K562 (cell line): ENCODE measurements around the gene PTPRU. TPM values are rescaled to one million over a fixed set of nuclear protein-coding genes. Genes with fewer than 3 reads are reported as not detected.

Source experiments
- ARID1B ChIP-seq: fragments of 450-650 bp; IDR thresholded peaks from 2 replicates; pipeline ENCODE4 v1.6.1; 2016; ENCODE audit warnings: antibody characterized with exemption, mild to moderate bottlenecking, inconsistent platforms
- EZH2 ChIP-seq: IDR thresholded peaks from 2 replicates; pipeline ENCODE4 v1.6.1; 2012; ENCODE audit warnings: low read depth, mild to moderate bottlenecking, inconsistent platforms, low read length, borderline replicate concordance
- FOXK1 ChIP-seq: sonication (generic); formaldehyde crosslinking; IDR thresholded peaks from 2 replicates; pipeline ENCODE4 v1.8.0; 2022; ENCODE audit warnings: missing genetic modification reagents, mild to moderate bottlenecking, borderline replicate concordance
- GATAD2B ChIP-seq: fragments of 450-650 bp; IDR thresholded peaks from 2 replicates; pipeline ENCODE4 v1.6.1; 2017; ENCODE audit warnings: mild to moderate bottlenecking, borderline replicate concordance
- GTF2A2 ChIP-seq: IDR thresholded peaks from 2 replicates; pipeline ENCODE4 v1.6.1; 2016; ENCODE audit warnings: mild to moderate bottlenecking, missing genetic modification characterization, missing compliant biosample characterization
- HOXB6 ChIP-seq: fragments of 250-450 bp; sonication (Bioruptor Pico); IDR thresholded peaks from 2 replicates; pipeline ENCODE4 v1.5.1; 2022; ENCODE audit warnings: mild to moderate bottlenecking, borderline replicate concordance
- KLF6 ChIP-seq: fragments of 250-450 bp; sonication (Bioruptor Pico); IDR thresholded peaks from 2 replicates; pipeline ENCODE4 v1.4.0; 2020; ENCODE audit warnings: mild to moderate bottlenecking, moderate library complexity, borderline replicate concordance
- L3MBTL2 ChIP-seq: fragments of 450-650 bp; IDR thresholded peaks from 2 replicates; pipeline ENCODE4 v1.6.1; 2016; ENCODE audit warnings: mild to moderate bottlenecking, moderate library complexity
- LCOR ChIP-seq: sonication (generic); formaldehyde crosslinking; IDR thresholded peaks from 2 replicates; pipeline ENCODE4 v1.8.0; 2022; ENCODE audit warnings: mild to moderate bottlenecking, missing genetic modification reagents
- MTA1 ChIP-seq: fragments of 450-650 bp; IDR thresholded peaks from 2 replicates; pipeline ENCODE4 v1.6.1; 2017; ENCODE audit warnings: borderline replicate concordance
- PHF8 ChIP-seq: fragments of 200-600 bp; sonication (generic); IDR thresholded peaks from 2 replicates; pipeline ENCODE4 v1.6.1; 2012; ENCODE audit warnings: mixed run types, mild to moderate bottlenecking, inconsistent platforms, low read length, moderate library complexity, borderline replicate concordance
- PML ChIP-seq: IDR thresholded peaks from 2 replicates; pipeline ENCODE4 v1.6.1; 2012; ENCODE audit warnings: low read length, inconsistent platforms
- POLR2B ChIP-seq: fragments of 450-650 bp; IDR thresholded peaks from 2 replicates; pipeline ENCODE4 v1.6.1; 2018; ENCODE audit warnings: low read depth; ENCODE audit not compliant: partially characterized antibody
- PYGO2 ChIP-seq: fragments of 450-650 bp; IDR thresholded peaks from 2 replicates; pipeline ENCODE4 v1.6.1; 2016; ENCODE audit warnings: mild to moderate bottlenecking, missing genetic modification characterization, moderate library complexity, missing compliant biosample characterization
- SMARCA4 ChIP-seq: fragments of 450-650 bp; IDR thresholded peaks from 2 replicates; pipeline ENCODE4 v1.6.1; 2016
- SMARCB1 ChIP-seq: IDR thresholded peaks from 2 replicates; pipeline ENCODE4 v1.6.1; 2011; ENCODE audit warnings: improper control_type of control experiment, low read depth; ENCODE audit not compliant: insufficient read length
- SP1 ChIP-seq: sonication (generic); formaldehyde crosslinking; IDR thresholded peaks from 2 replicates; pipeline ENCODE4 v1.8.1; 2022; ENCODE audit warnings: mild to moderate bottlenecking, missing genetic modification reagents
- SP2 ChIP-seq: IDR thresholded peaks from 2 replicates; pipeline ENCODE4 v1.6.1; 2011; ENCODE audit warnings: mild to moderate bottlenecking, low read depth, low read length, moderate library complexity; ENCODE audit not compliant: poor library complexity, severe bottlenecking; ENCODE audit errors: extremely low read depth
- SRSF7 ChIP-seq: fragments of 200-400 bp; formaldehyde crosslinking; optimal IDR thresholded peaks from 2 replicates; pipeline ENCODE3; 2017; ENCODE audit warnings: mild to moderate bottlenecking, low read depth, low read length
- TBL1XR1 ChIP-seq, 2 experiments: IDR thresholded peaks; 2 replicates each; pipeline ENCODE4 v1.6.1; 2012; ENCODE audit warnings: improper control_type of control experiment in 2 of 2, low read length in 2 of 2, mild to moderate bottlenecking in 1 of 2
- TBP ChIP-seq: optimal IDR thresholded peaks from 2 replicates; pipeline ENCODE3; 2011; ENCODE audit warnings: low read depth, low read length, improper control_type of control experiment
- ZNF175 ChIP-seq: fragments of 200-800 bp; sonication (Bioruptor generic); IDR thresholded peaks from 2 replicates; pipeline ENCODE4 v1.6.1; 2016; ENCODE audit warnings: low read depth, mild to moderate bottlenecking, missing genetic modification characterization, missing compliant biosample characterization
- ZNF239 ChIP-seq: fragments of 250-450 bp; sonication (Bioruptor Pico); IDR thresholded peaks from 2 replicates; pipeline ENCODE4 v1.4.0; 2020; ENCODE audit warnings: mild to moderate bottlenecking
- ZNF280A ChIP-seq: fragments of 450-650 bp; IDR thresholded peaks from 2 replicates; pipeline ENCODE4 v1.6.1; 2018; ENCODE audit warnings: mild to moderate bottlenecking, low read depth; ENCODE audit not compliant: partially characterized antibody
- ZNF551 ChIP-seq: fragments of 250-450 bp; sonication (Bioruptor Pico); IDR thresholded peaks from 2 replicates; pipeline ENCODE4 v1.5.0; 2021; ENCODE audit warnings: mild to moderate bottlenecking, moderate library complexity
- ZNF76 ChIP-seq: fragments of 250-450 bp; sonication (Bioruptor Pico); IDR thresholded peaks from 2 replicates; pipeline ENCODE4 v1.4.0; 2020; ENCODE audit warnings: mild to moderate bottlenecking, moderate library complexity, borderline replicate concordance
- polyA plus RNA-seq, 8 experiments: library from polyadenylated mRNA; depleted of rRNA in 4 of 8; stranded (reverse) in 5 of 8; unstranded in 3 of 8; fragments of >200 nt; fragmentation: Nextera tagmentation in 2 of 8; fragmentation: Illumina TruSeq in 1 of 8; extraction: Ambion mirVana in 2 of 8; extraction: Trizol in 1 of 8; gene quantifications; 2 replicates each; pipeline versions ENCODE4 v1.2.1 to v1.2.3, GENCODE V29; 2011 to 2014; ENCODE audit warnings: inconsistent platforms in 1 of 8, missing spikeins in 1 of 8
- total RNA-seq, 7 experiments: library from RNA; depleted of rRNA in 6 of 7; stranded (reverse); fragments of >200 nt in 6 of 7; fragmentation: Illumina TruSeq in 2 of 7; extraction: Trizol in 2 of 7; gene quantifications; 2 replicates each; pipeline versions ENCODE4 v1.2.1 to v1.2.3, GENCODE V29; 2011 to 2021; ENCODE audit warnings: low replicate concordance in 1 of 7
- TF ChIP-seq, protein P1 (sequence below): IDR thresholded peaks from 2 replicates; pipeline ENCODE4 v1.6.1; 2016; ENCODE audit warnings: missing genetic modification characterization, missing compliant biosample characterization
- TF ChIP-seq, protein P2 (sequence below): sonication (generic); formaldehyde crosslinking; IDR thresholded peaks from 2 replicates; pipeline ENCODE4 v1.9.0; 2022; ENCODE audit warnings: mild to moderate bottlenecking, missing genetic modification reagents

The PTPRU gene
- total and polyA plus RNA-seq, 9 of the 15 experiments (the other 6 are each of a cell fraction or from before 2014, with no cell fraction given): 0.01 to 2.9 (median 1.0) TPM

- TF ChIP-seq POLR2B (peak; percentile 74), ZNF280A (no peak), ZNF551 (CRISPR knock-in tag) (no peak), SP1 (CRISPR knock-in tag) (no peak; the same call in 1 of the 2 replicates), KLF6 (CRISPR knock-in tag) (no peak; the same call in 1 of the 2 replicates), ZNF175 (CRISPR knock-in tag) (peak; percentile 91), PYGO2 (tag) (0 out of 2 replicates have a peak, but pooled peaks have one; percentile 14), PML (peak; percentile 27; the same call in 1 of the 2 replicates), GTF2A2 (tag) (peak; percentile 72; the same call in 1 of the 2 replicates), FOXK1 (CRISPR knock-in tag) (0 out of 2 replicates have a peak, but pooled peaks have one; percentile 22), SMARCA4 (no peak), ARID1B (no peak), MTA1 (no peak), HOXB6 (no peak), ZNF239 (CRISPR knock-in tag) (no peak; the same call in 1 of the 2 replicates), ZNF76 (peak; percentile 91), L3MBTL2 (peak; percentile 100), LCOR (CRISPR knock-in tag) (peak; percentile 97), SMARCB1 (no peak), SRSF7 (no peak), GATAD2B (no peak), PHF8 (peak; percentile 63; the same call in 1 of the 2 replicates), TBP (peak; percentile 89), TBL1XR1 (IDR thresholded peaks at IDR 0.05; ENCODE audit: low read length in 2 of 2) (0 out of 4 replicates have a peak, but pooled peaks of 1 of the 2 experiments have one; percentile 19), SP2 (peak; percentile 18), EZH2 (no peak)
- TF ChIP-seq, protein P1, sequence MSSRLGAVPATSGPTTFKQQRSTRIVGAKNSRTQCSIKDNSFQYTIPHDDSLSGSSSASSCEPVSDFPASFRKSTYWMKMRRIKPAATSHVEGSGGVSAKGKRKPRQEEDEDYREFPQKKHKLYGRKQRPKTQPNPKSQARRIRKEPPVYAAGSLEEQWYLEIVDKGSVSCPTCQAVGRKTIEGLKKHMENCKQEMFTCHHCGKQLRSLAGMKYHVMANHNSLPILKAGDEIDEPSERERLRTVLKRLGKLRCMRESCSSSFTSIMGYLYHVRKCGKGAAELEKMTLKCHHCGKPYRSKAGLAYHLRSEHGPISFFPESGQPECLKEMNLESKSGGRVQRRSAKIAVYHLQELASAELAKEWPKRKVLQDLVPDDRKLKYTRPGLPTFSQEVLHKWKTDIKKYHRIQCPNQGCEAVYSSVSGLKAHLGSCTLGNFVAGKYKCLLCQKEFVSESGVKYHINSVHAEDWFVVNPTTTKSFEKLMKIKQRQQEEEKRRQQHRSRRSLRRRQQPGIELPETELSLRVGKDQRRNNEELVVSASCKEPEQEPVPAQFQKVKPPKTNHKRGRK (tag): no peak
- TF ChIP-seq, protein P2, sequence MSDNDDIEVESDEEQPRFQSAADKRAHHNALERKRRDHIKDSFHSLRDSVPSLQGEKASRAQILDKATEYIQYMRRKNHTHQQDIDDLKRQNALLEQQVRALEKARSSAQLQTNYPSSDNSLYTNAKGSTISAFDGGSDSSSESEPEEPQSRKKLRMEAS: peak; percentile 53; the same call in 1 of the 2 replicates
These were observed 113.7 kb downstream of the PTPRU start (continued) for GRCh38 chr1:29349871-29350491.
